Common myeloid progenitor, CD34-positive (primary cell): ENCODE results near the gene MAP3K14.
A peak's percentile ranks its signal among the peaks of the same experiment; 100 is the strongest.

Source experiments
- CTCF ChIA-PET: fragments of 350-600 bp; sonication (Branson Sonifier 250); formaldehyde crosslinking; loops from one replicate; lab custom pipeline; 2021; ENCODE audit warnings: antibody characterized with exemption; lab: Charles Lee
- POLR2A ChIA-PET: fragments of 350-600 bp; sonication (Branson Sonifier 250); formaldehyde crosslinking; loops from one replicate; lab custom pipeline; 2021; ENCODE audit warnings: antibody characterized with exemption; lab: Charles Lee
- DNase-seq, 3 donors: peaks; one replicate each; pipeline versions ENCODE4 v3.0.0 to v3.0.0-alpha.2; 2013
- H3K27ac ChIP-seq, 2 experiments: 1 replicate in 1 of 2; 2 replicates in 1 of 2; pipeline ENCODE4 v1.7.0; 2013; ENCODE audit warnings: inconsistent platforms in 2 of 2, low read length in 2 of 2, mild to moderate bottlenecking in 2 of 2, low read depth in 1 of 2, moderate library complexity in 1 of 2; ENCODE audit not compliant: severe bottlenecking in 2 of 2, insufficient read depth in 1 of 2, poor library complexity in 1 of 2
- H3K27me3 ChIP-seq, 5 experiments: replicated peaks in 2 of 5; 1 replicate in 3 of 5; 2 replicates in 2 of 5; pipeline versions ENCODE4 v1.6.1 to v1.7.0; 2013; ENCODE audit warnings: low read length in 4 of 5, mild to moderate bottlenecking in 2 of 5, moderate library complexity in 2 of 5, inconsistent platforms in 1 of 5; ENCODE audit not compliant: insufficient read depth in 5 of 5, control insufficient read depth in 4 of 5
- H3K36me3 ChIP-seq, 4 experiments: 1 replicate in 2 of 4; 2 replicates in 2 of 4; pipeline versions ENCODE4 v1.6.1 to v1.7.0; 2013; ENCODE audit warnings: low read length in 3 of 4, control low read depth in 1 of 4, mild to moderate bottlenecking in 1 of 4; ENCODE audit not compliant: control insufficient read depth in 4 of 4, insufficient read depth in 4 of 4
- H3K4me1 ChIP-seq, 4 experiments: 1 replicate in 3 of 4; 2 replicates in 1 of 4; pipeline versions ENCODE4 v1.6.1 to v1.7.1; 2013; ENCODE audit warnings: low read length in 3 of 4, mild to moderate bottlenecking in 3 of 4, control low read depth in 1 of 4, inconsistent platforms in 1 of 4, moderate library complexity in 1 of 4; ENCODE audit not compliant: control insufficient read depth in 4 of 4, insufficient read depth in 4 of 4; ENCODE audit errors: control extremely low read depth in 1 of 4
- H3K4me3 ChIP-seq, 7 experiments: 1 replicate in 4 of 7; 2 replicates in 3 of 7; pipeline versions ENCODE4 v1.5.1 to v1.7.0; 2013; ENCODE audit warnings: mild to moderate bottlenecking in 7 of 7, low read length in 6 of 7, moderate library complexity in 6 of 7, inconsistent platforms in 2 of 7, low read depth in 2 of 7, control low read depth in 1 of 7; ENCODE audit not compliant: insufficient read depth in 4 of 7, control insufficient read depth in 1 of 7; ENCODE audit errors: extremely low read depth in 1 of 7
- H3K9me3 ChIP-seq, 5 experiments: 1 replicate in 4 of 5; 2 replicates in 1 of 5; pipeline versions ENCODE4 v1.6.1 to v1.7.1; 2013; ENCODE audit warnings: low read length in 4 of 5, mild to moderate bottlenecking in 2 of 5, inconsistent platforms in 1 of 5, low read depth in 1 of 5, moderate library complexity in 1 of 5; ENCODE audit not compliant: control insufficient read depth in 4 of 5, insufficient read depth in 2 of 5; ENCODE audit errors: control extremely low read depth in 1 of 5
- WGBS: methylation state at CpG from one replicate; pipeline ENCODE4 v1.1.5; 2013; ENCODE audit not compliant: insufficient coverage; 5-methylcytosine and 5-hydroxymethylcytosine counted together

Gene MAP3K14

GRCh38 chr17:45325810-45326209 is 9.0 kb upstream of the MAP3K14 start:
- WGBS = 100% methylated on average over 3 of the region's 4 CpGs
- no peaks in the 10 kb centered on the region for H3K36me3 ChIP-seq

DNA sequence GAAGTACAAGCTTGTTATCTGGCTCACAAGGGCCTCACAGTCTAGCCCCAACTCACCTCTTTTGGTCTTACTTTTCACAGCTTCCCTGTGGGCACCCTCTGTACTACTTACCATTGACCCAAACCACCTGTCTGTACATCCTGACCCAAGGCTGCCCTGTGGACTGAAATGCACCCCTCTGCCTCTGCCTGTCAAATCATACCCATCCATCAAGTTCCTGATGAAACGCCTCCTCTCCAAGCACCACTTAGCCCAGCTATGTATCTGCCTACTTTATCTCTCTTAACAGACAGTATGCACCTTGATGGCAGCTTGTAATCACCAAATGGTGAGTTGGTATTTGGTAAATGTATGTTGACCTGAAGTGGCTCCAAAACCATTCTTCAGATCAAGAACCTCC is 7.5 kb upstream of the MAP3K14 start:
- no peak for DNase-seq
- POLR2A ChIA-PET = no interaction called here
- no peaks in the 10 kb centered on the region for H3K9me3 ChIP-seq
- no peak overlapping the region for H3K27ac ChIP-seq
- no peak overlapping the region for H3K4me3 ChIP-seq
- no peaks in the 10 kb centered on the region for H3K27me3 ChIP-seq
- 100% methylated on average over 1 of the region's 1 CpG for WGBS
- CTCF ChIA-PET = interaction anchor here (0.6 to 1.1 kb wide), 3 partner anchors 9 to 35 kb away, joined by 3 to 4 read pairs (median 3); no protein-coding TSS in a partner anchor
- H3K4me1 ChIP-seq = peaks cover 0 to 19% (median 17%) of the 10 kb centered on the region in 4 experiments
- no peaks in the 10 kb centered on the region for H3K36me3 ChIP-seq

More at GRCh38 chr17:45325810-45326209, 9.0 kb upstream of the MAP3K14 start:
- H3K9me3 ChIP-seq = no peaks in the 10 kb centered on the region
- no peak overlapping the region for H3K27ac ChIP-seq
- no peak overlapping the region for H3K4me3 ChIP-seq
- H3K4me1 ChIP-seq = peaks cover 0 to 21% (median 11%) of the 10 kb centered on the region in 4 experiments
- DNase-seq = no peak
- H3K27me3 ChIP-seq = no peaks in the 10 kb centered on the region
- CTCF ChIA-PET = interaction anchor here (0.9 to 1.7 kb wide), 6 partner anchors 9 to 105 kb away, joined by 3 to 5 read pairs (median 4); no protein-coding TSS in a partner anchor
- POLR2A ChIA-PET = no interaction called here

DNA sequence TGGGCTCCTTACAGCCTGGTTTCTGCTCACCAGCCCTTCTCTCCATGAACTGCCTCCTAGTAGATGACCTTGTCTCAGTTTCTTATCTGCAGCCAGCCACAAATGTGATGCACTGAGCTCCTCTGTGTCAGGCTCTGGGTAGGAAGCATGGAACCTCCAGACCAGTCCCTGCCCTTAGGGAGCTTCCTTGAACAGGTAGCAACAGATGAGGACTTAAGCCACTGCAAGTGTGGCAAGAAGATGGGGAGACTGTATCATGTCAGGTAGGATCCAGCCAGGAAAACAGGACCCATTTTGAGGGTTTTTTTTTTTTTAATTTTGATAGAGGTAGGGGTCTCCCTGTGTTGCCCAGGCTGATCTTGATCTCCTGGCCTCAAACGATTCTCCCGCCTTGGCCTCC is 5.3 kb upstream of the MAP3K14 start:
- DNase-seq = no peak
- H3K27me3 ChIP-seq = no peaks in the 10 kb centered on the region
- no peak overlapping the region for H3K4me3 ChIP-seq
- ChIA-PET POLR2A (no interaction called here), CTCF (no interaction called here)
- H3K36me3 ChIP-seq = no peaks in the 10 kb centered on the region
- H3K9me3 ChIP-seq = no peaks in the 10 kb centered on the region
- no CpG with 5 or more reads among the region's 2 CpGs for WGBS
- H3K27ac ChIP-seq = no peak overlapping the region
- peaks cover 4 to 30% (median 27%) of the 10 kb centered on the region in 4 experiments for H3K4me1 ChIP-seq

DNA sequence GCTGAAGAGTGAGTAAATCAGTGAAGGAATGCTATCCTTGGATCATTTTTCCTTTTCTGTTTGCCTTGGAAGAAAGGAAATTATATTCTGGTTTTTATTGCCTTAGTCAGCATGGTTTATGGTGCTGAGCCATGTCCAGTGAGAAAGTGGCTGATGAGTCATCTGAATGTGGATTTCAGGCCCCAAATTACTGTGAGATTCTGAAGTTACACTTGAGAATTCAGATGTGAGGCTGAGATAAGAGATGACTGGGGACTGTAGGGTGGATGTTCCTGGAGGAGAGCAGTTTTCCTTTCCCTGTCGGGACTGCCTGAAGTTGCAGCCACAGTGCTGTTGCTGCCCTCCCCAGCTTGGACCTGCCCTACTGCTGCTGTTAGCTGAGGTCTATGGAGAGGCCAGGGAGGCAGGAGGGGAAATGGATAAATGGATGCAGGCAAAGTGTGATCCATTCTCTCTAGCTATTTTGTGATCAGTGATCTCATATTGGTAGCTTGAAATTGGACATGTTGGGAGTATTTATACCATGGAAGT is 4.2 kb upstream of the MAP3K14 start:
- Histone ChIP-seq H3K4me3 (no peak overlapping the region), H3K27ac (no peak overlapping the region), H3K27me3 (no peaks in the 10 kb centered on the region), H3K36me3 (no peaks in the 10 kb centered on the region), H3K9me3 (no peaks in the 10 kb centered on the region), H3K4me1 (peaks cover 4 to 33% (median 31%) of the 10 kb centered on the region in 4 experiments)
- POLR2A ChIA-PET = interaction anchor here (1.3 kb wide), 1 partner anchor 9 kb away, joined by 4 read pairs; no protein-coding TSS in a partner anchor
- WGBS = 0% methylated on average over 1 of the region's 1 CpG
- CTCF ChIA-PET = interaction anchor here (1.0 to 1.7 kb wide), 5 partner anchors 12 to 72 kb away, joined by 3 to 5 read pairs (median 3); no protein-coding TSS in a partner anchor
- DNase-seq = peak; percentile 73 to 89 (median 87)

DNA sequence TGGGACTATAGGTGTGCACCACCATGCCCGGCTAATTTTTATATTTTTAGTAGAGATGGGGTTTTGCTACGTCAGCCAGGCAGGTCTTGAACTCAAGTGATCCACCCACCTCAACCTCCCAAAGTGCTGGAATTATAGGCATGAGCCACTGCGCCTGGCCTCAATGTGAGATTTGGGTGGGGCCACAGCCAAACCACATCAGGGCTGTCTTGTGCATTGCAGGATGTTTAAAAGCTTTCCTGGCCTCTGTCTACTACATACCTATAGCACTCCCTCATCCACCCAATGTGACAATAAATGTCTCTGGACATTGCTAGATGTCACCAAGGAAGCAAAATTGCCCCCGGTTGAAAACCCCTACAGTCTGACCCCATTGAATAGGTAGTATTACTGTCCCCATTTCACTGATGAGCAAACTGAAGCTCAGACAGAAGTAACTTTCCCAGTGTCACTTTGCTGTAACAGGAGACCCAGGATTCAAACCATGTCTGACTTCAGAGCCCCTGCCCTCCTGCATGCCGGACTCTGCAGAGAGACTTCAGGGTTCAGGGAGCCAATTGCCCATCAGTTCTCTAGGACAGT is 3.6 kb upstream of the MAP3K14 start:
- WGBS = 97% methylated on average over 3 of the region's 5 CpGs
- H3K27ac ChIP-seq = no peak overlapping the region

GRCh38 chr17:45319239-45319703 is 2.5 kb upstream of the MAP3K14 start:
- 92% methylated on average over 4 of the region's 5 CpGs for WGBS
- Histone ChIP-seq H3K9me3 (no peaks in the 10 kb centered on the region), H3K4me3 (no peak overlapping the region), H3K27ac (no peak overlapping the region), H3K4me1 (peaks cover 20 to 50% (median 48%) of the 10 kb centered on the region in 4 experiments), H3K27me3 (no peaks in the 10 kb centered on the region), H3K36me3 (no peaks in the 10 kb centered on the region)
- DNase-seq = no peak
- POLR2A ChIA-PET = no interaction called here
- CTCF ChIA-PET = interaction anchor here (0.8 to 3.5 kb wide), 6 partner anchors 13 to 100 kb away, joined by 3 to 11 read pairs (median 3); no protein-coding TSS in a partner anchor

More for the DNA sequence above, 3.6 kb upstream of the MAP3K14 start:
- H3K27me3 ChIP-seq = no peaks in the 10 kb centered on the region
- no peak for DNase-seq
- peaks cover 10 to 39% (median 36%) of the 10 kb centered on the region in 4 experiments for H3K4me1 ChIP-seq
- H3K36me3 ChIP-seq = no peaks in the 10 kb centered on the region
- H3K4me3 ChIP-seq = no peak overlapping the region
- ChIA-PET POLR2A (interaction anchor here (1.3 kb wide), 1 partner anchor 9 kb away, joined by 4 read pairs; no protein-coding TSS in a partner anchor), CTCF (interaction anchor here (1.2 to 1.7 kb wide), 5 partner anchors 12 to 72 kb away, joined by 3 to 5 read pairs (median 3); no protein-coding TSS in a partner anchor)
- H3K9me3 ChIP-seq = no peaks in the 10 kb centered on the region
